Kidney (tissue), 14 donors: ENCODE measurements around the gene TPRN. TPM values are rescaled to one million over a fixed set of nuclear protein-coding genes. Genes with fewer than 3 reads are reported as not detected.
A peak's percentile ranks its signal among the peaks of the same experiment; 100 is the strongest.

Source experiments
- DNase-seq, 5 donors: peaks; one replicate each; pipeline ENCODE4 v3.0.0-alpha.2; 2013 to 2020
- FAIRE-seq: peaks from 2 replicates; lab custom pipeline; 2012; peaks lifted over from hg19 to GRCh38; lab: Jason Lieb, UNC
- H3K27ac ChIP-seq, 2 donors: one replicate each; pipeline ENCODE4 v1.7.0; 2013; ENCODE audit warnings: low read depth in 2 of 2, low read length in 2 of 2, inconsistent platforms in 1 of 2
- H3K27me3 ChIP-seq: one replicate; pipeline ENCODE4 v1.7.1; 2013; ENCODE audit warnings: low read length, inconsistent platforms; ENCODE audit not compliant: control insufficient read depth, insufficient read depth
- H3K36me3 ChIP-seq, 3 donors: one replicate each; pipeline versions ENCODE4 v1.7.0 to v1.7.1; 2013; ENCODE audit warnings: low read length in 3 of 3, control low read depth in 1 of 3, inconsistent platforms in 1 of 3; ENCODE audit not compliant: insufficient read depth in 3 of 3, control insufficient read depth in 2 of 3
- H3K4me1 ChIP-seq, 3 donors: one replicate each; pipeline versions ENCODE4 v1.7.0 to v1.7.1; 2013; ENCODE audit warnings: low read length in 3 of 3, inconsistent platforms in 1 of 3, low read depth in 1 of 3; ENCODE audit not compliant: control insufficient read depth in 2 of 3, insufficient read depth in 2 of 3
- H3K4me3 ChIP-seq, 3 donors: one replicate each; pipeline versions ENCODE4 v1.7.0 to v1.8.1; 2013; ENCODE audit warnings: low read length in 3 of 3, control low read depth in 1 of 3, inconsistent platforms in 1 of 3
- H3K9ac ChIP-seq, 3 donors: one replicate each; pipeline versions ENCODE4 v1.7.0 to v1.7.1; 2013; ENCODE audit warnings: low read length in 3 of 3, control low read depth in 1 of 3, inconsistent platforms in 1 of 3
- H3K9me3 ChIP-seq, 3 donors: one replicate each; pipeline versions ENCODE4 v1.7.0 to v1.7.1; 2013; ENCODE audit warnings: low read length in 3 of 3, control low read depth in 1 of 3, inconsistent platforms in 1 of 3; ENCODE audit not compliant: control insufficient read depth in 2 of 3, insufficient read depth in 1 of 3
- CTCF ChIP-seq: IDR thresholded peaks from 3 replicates; pipeline ENCODE4 v1.5.1; 2012; ENCODE audit warnings: mild to moderate bottlenecking, moderate library complexity, borderline replicate concordance; ENCODE audit not compliant: insufficient read depth; ENCODE audit errors: extremely low read depth
- intact Hi-C: fragments of 100-400 bp; cut with DNase I; formaldehyde crosslinking; loops from one replicate; pipeline ENCODE4 v1.11.1; 2022
- polyA plus RNA-seq: library from polyadenylated mRNA; stranded (reverse); fragments of 350-450 nt; fragmentation: Illumina TruSeq; extraction: RNeasy Lipid Tissue Mini Kit (QIAGEN cat#74804); gene quantifications from one replicate; pipeline ENCODE4 v1.2.3, GENCODE V29; 2014; ENCODE audit warnings: low read depth, low replicate concordance; ENCODE audit not compliant: insufficient read depth
- total RNA-seq: library from RNA; stranded (reverse); fragmentation: NEBNext Ultra II Directional; extraction: Animal tissue kit (Norgen Biotek cat#: 25700); gene quantifications from one replicate; pipeline ENCODE4 v1.2.1, GENCODE V29; 2021
- donor health status: control.
- donor health status: control.
- donor health status: control.
- donor health status: control.
- donor health status: control.
- donor health status: DM: yes; HTN: yes; CAD: no.
- donor health status: Normal renal cell carcinoma (clear cell type).

Gene TPRN
- total and polyA plus RNA-seq, 2 donors from 2014 or later = 47.2 to 49.5 TPM

GRCh38 chr9:137217276-137218211 lies 17.0 kb upstream of the TPRN start:
- peak; percentile 45 to 92 (median 66) for DNase-seq
- H3K4me1 ChIP-seq = peaks cover 0 to 21% (median 0%) of the 10 kb centered on the region in 3 donors
- peaks cover 0 to 2% (median 0%) of the 10 kb centered on the region in 3 donors for H3K36me3 ChIP-seq
- no peak for TF ChIP-seq CTCF
- FAIRE-seq = no peak
- intact Hi-C loops = no loop called here
- peak overlapping the region; percentile 67 to 77 for H3K27ac ChIP-seq
- peak overlapping the region in 2 of 3 donors; percentile 22 to 40 for H3K9ac ChIP-seq
- no peaks in the 10 kb centered on the region for H3K27me3 ChIP-seq
- H3K4me3 ChIP-seq = peak overlapping the region in 2 of 3 donors; percentile 48 to 51
- H3K9me3 ChIP-seq = no peaks in the 10 kb centered on the region

GRCh38 chr9:137216188-137216965 lies 15.8 kb upstream of the TPRN start:
- H3K27me3 ChIP-seq = no peaks in the 10 kb centered on the region
- DNase-seq = peak in 1 of 5 donors; percentile 44

More at GRCh38 chr9:137216188-137216965, 15.8 kb upstream of the TPRN start:
- intact Hi-C loops = no loop called here
- H3K9me3 ChIP-seq = no peaks in the 10 kb centered on the region
- no peak for FAIRE-seq
- no peak for TF ChIP-seq CTCF
- H3K9ac ChIP-seq = peak overlapping the region in 1 of 3 donors; percentile 40
- no peak overlapping the region for H3K27ac ChIP-seq
- H3K36me3 ChIP-seq = peaks cover 0 to 2% (median 0%) of the 10 kb centered on the region in 3 donors
- no peak overlapping the region for H3K4me3 ChIP-seq
- peaks cover 0 to 21% (median 0%) of the 10 kb centered on the region in 3 donors for H3K4me1 ChIP-seq
